Prostate gland (tissue), 2 donors: ENCODE results near the gene INPP5A. TPM values are rescaled to one million over a fixed set of nuclear protein-coding genes. Genes with fewer than 3 reads are reported as not detected.

Source experiments
- DNase-seq: peaks from one replicate; pipeline ENCODE4 v3.0.0-alpha.2; 2019; ENCODE audit warnings: low spot score
- H3K27ac ChIP-seq, 2 donors: fragments of 200-600 bp; sonication (generic); 2 replicates each; pipeline ENCODE4 v1.5.1; 2017 to 2019
- H3K27me3 ChIP-seq: fragments of 200-600 bp; sonication (generic); replicated peaks from 2 replicates; pipeline ENCODE4 v1.5.1; 2019; ENCODE audit not compliant: insufficient read depth
- H3K36me3 ChIP-seq, 2 donors: fragments of 200-600 bp; sonication (generic); 1 replicate in 1 of 2; 2 replicates in 1 of 2; pipeline versions ENCODE4 v1.5.1 to v1.8.1; 2017 to 2019
- H3K4me1 ChIP-seq: fragments of 200-600 bp; sonication (generic); replicated peaks from 2 replicates; pipeline ENCODE4 v1.5.1; 2019
- H3K4me3 ChIP-seq, 2 donors: fragments of 200-600 bp; sonication (generic); 2 replicates each; pipeline ENCODE4 v1.5.1; 2017 to 2019
- H3K9me3 ChIP-seq: fragments of 200-600 bp; sonication (generic); 2 replicates; pipeline ENCODE4 v1.5.1; 2017
- POLR2A ChIP-seq: fragments of 450-650 bp; IDR thresholded peaks from one replicate; pipeline ENCODE4 v1.6.1; 2016; ENCODE audit warnings: antibody characterized with exemption, mild to moderate bottlenecking
- POLR2AphosphoS5 ChIP-seq: sonication (generic); formaldehyde crosslinking; IDR thresholded peaks from one replicate; pipeline ENCODE4 v1.6.1; 2017; ENCODE audit warnings: antibody characterized with exemption
- WGBS: methylation state at CpG from one replicate; pipeline ENCODE4 v1.1.5; 2018; 5-methylcytosine and 5-hydroxymethylcytosine counted together
- intact Hi-C: fragments of 100-400 bp; cut with DNase I; formaldehyde crosslinking; loops from one replicate; pipeline ENCODE4 v1.14.2; 2022
- total RNA-seq, 2 donors: library from RNA; depleted of rRNA; stranded (reverse); fragments of >200 nt; gene quantifications; one replicate each; pipeline ENCODE4 v1.1.0, GENCODE V29; 2016
- TF ChIP-seq, protein P1 (sequence below), 4 experiments: fragments of 200-600 bp in 2 of 4; fragments of 450-650 bp in 2 of 4; sonication (generic) in 2 of 4; IDR thresholded peaks; 1 replicate in 3 of 4; 2 replicates in 1 of 4; pipeline ENCODE4 v1.5.1; 2016 to 2019; ENCODE audit warnings: antibody characterized with exemption in 4 of 4, mild to moderate bottlenecking in 2 of 4, moderate library complexity in 2 of 4

INPP5A gene
- total RNA-seq, 2 donors from 2014 or later, result 49.5 to 83.3 TPM

DNA sequence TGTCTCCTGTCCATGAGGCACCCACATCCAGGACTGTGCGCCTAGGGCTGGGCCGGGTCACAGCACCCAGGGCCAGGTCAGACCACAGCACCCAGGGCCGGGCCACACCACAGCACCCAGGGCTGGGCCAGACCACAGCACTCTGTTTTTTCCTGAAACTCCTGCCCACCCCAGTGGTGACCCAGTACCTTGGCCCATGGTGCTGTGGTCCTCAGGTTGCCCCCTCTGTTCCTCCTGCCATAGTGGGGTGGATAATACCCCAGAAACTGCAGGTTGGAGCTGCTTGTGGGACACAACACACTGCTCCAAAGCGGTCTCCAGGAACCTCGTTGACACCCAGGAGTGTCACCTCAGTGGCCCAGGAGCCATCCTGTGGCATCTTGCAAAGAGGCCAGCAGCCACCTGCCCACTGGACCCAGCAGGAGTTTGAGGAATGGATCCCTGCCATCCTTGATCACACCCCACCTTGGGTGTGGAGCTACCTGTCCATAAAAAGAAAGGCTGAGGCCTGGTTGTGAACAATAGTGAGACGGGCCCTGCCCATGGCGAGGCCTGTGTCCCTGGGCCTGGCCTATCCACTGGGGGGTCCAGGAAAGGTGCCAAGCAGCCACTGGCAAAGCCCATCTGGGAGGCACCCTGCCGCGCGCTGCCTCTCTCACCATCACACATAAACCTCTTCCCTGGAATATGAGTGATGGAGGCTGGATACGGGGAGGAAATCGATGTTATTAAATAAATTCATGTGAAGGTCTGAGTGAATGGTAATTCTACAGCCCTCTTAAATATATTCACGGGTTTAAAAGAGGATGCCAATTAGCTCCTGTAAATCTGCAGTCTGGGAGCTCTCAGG, 159.4 kb downstream of the INPP5A start:
- no peak overlapping the region for H3K27ac ChIP-seq
- no peak overlapping the region for H3K4me3 ChIP-seq
- WGBS, result 92% methylated on average over 13 of the region's 13 CpGs
- intact Hi-C loops, result no loop called here
- DNase-seq, result no peak
- H3K4me1 ChIP-seq, result peaks cover 4% of the 10 kb centered on the region
- H3K36me3 ChIP-seq, result no peaks in the 10 kb centered on the region
- no peaks in the 10 kb centered on the region for H3K9me3 ChIP-seq
- TF ChIP-seq POLR2A, result no peak
- no peak for TF ChIP-seq POLR2AphosphoS5
- TF ChIP-seq, protein P1, sequence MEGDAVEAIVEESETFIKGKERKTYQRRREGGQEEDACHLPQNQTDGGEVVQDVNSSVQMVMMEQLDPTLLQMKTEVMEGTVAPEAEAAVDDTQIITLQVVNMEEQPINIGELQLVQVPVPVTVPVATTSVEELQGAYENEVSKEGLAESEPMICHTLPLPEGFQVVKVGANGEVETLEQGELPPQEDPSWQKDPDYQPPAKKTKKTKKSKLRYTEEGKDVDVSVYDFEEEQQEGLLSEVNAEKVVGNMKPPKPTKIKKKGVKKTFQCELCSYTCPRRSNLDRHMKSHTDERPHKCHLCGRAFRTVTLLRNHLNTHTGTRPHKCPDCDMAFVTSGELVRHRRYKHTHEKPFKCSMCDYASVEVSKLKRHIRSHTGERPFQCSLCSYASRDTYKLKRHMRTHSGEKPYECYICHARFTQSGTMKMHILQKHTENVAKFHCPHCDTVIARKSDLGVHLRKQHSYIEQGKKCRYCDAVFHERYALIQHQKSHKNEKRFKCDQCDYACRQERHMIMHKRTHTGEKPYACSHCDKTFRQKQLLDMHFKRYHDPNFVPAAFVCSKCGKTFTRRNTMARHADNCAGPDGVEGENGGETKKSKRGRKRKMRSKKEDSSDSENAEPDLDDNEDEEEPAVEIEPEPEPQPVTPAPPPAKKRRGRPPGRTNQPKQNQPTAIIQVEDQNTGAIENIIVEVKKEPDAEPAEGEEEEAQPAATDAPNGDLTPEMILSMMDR (IDR thresholded peaks at IDR 0.05), result no peak
- H3K27me3 ChIP-seq, result no peaks in the 10 kb centered on the region

GRCh38 chr10:132697578-132698200, 160.1 kb downstream of the INPP5A start:
- Histone ChIP-seq H3K4me1 (peaks cover 4% of the 10 kb centered on the region), H3K36me3 (no peaks in the 10 kb centered on the region), H3K4me3 (no peak overlapping the region), H3K27ac (no peak overlapping the region), H3K9me3 (no peaks in the 10 kb centered on the region), H3K27me3 (no peaks in the 10 kb centered on the region)
- intact Hi-C loops, result no loop called here
- 81% methylated on average over 21 of the region's 21 CpGs for WGBS
- no peak for DNase-seq
- no peak for TF ChIP-seq POLR2A
- no peak for TF ChIP-seq POLR2AphosphoS5
- TF ChIP-seq, protein P1 (IDR thresholded peaks at IDR 0.05), result no peak

GRCh38 chr10:132698211-132698751, 160.7 kb downstream of the INPP5A start:
- no peaks in the 10 kb centered on the region for H3K36me3 ChIP-seq
- no peak overlapping the region for H3K27ac ChIP-seq
- H3K4me3 ChIP-seq, result no peak overlapping the region
- no peak for TF ChIP-seq POLR2A
- TF ChIP-seq POLR2AphosphoS5, result no peak
- TF ChIP-seq, protein P1 (IDR thresholded peaks at IDR 0.05), result no peak
- intact Hi-C loops, result no loop called here
- no peak for DNase-seq
- H3K9me3 ChIP-seq, result no peaks in the 10 kb centered on the region
- peaks cover 4% of the 10 kb centered on the region for H3K4me1 ChIP-seq
- 85% methylated on average over 24 of the region's 24 CpGs for WGBS
- H3K27me3 ChIP-seq, result no peaks in the 10 kb centered on the region

DNA sequence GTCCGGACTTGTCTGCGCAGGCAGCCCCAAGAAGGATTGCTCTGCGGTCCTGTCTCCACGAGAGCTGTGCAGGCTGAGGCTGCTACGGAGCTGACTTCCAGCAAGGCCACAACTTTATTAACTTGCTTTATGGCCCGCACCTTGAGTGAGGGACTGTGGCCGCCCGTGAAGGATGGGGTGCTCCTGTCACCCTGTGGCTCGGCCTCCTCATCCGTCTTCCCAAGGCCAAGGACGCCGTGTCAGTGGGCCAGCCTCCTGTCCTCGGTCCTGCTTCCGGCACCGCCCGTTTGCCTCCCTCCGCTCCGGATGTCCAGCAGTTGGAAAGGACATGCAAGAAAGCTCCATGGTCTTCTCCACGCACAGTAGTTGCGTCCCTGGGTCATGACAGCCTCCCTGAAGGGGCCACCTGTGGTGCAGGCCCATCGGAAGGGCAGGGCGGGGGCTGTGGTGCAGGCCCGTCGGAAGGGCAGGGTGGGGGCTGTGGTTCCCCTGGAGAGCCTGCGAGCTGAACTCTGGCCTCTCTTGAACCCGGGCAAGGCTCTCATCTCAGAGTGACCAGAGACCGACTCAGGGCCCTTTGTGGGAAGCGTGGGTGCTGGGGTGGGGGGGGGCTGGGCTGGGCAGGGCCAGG, 161.3 kb downstream of the INPP5A start:
- Histone ChIP-seq H3K36me3 (no peaks in the 10 kb centered on the region), H3K4me1 (peaks cover 4% of the 10 kb centered on the region), H3K4me3 (no peak overlapping the region), H3K27me3 (no peaks in the 10 kb centered on the region), H3K27ac (no peak overlapping the region), H3K9me3 (no peaks in the 10 kb centered on the region)
- intact Hi-C loops, result no loop called here
- WGBS, result 92% methylated on average over 28 of the region's 28 CpGs
- DNase-seq, result no peak
- TF ChIP-seq POLR2AphosphoS5, result no peak
- TF ChIP-seq, protein P1 (IDR thresholded peaks at IDR 0.05), result no peak
